ENCODE data around the gene PDYN.

GRCh38 chr20:2005359-2005758 is 11.5 kb upstream of the PDYN start:
- TF ChIP-seq CTCF (IDR thresholded peaks at IDR 0.05 in 2 of 3, conservative IDR thresholded peaks at IDR 0.05 in 1 of 3; ENCODE audit: insufficient read depth in 2 of 3, low read depth in 1 of 3, low read length in 3 of 3) (no peak), FOXK1 (CRISPR knock-in tag; IDR thresholded peaks at IDR 0.05; ENCODE audit: borderline replicate concordance) (no peak), ZBTB7A (IDR thresholded peaks at IDR 0.05; ENCODE audit: borderline replicate concordance, control insufficient read depth, low read depth, low read length) (no peak), E2F6 (IDR thresholded peaks at IDR 0.05; ENCODE audit: borderline replicate concordance in 1 of 2, extremely low read depth in 1 of 2, insufficient read depth in 1 of 2, insufficient read length in 1 of 2, low read depth in 1 of 2, low read length in 1 of 2, poor library complexity in 1 of 2, severe bottlenecking in 1 of 2) (no peak), CC2D1A (IDR thresholded peaks at IDR 0.05) (no peak), SPI1 (IDR thresholded peaks at IDR 0.05; ENCODE audit: borderline replicate concordance, low read depth, low read length) (no peak), NEUROD1 (IDR thresholded peaks at IDR 0.05; ENCODE audit: borderline replicate concordance, low read depth, low read length, partially characterized antibody) (no peak), RAD21 (CRISPR knock-in tag; conservative IDR thresholded peaks at IDR 0.05 in 1 of 2, IDR thresholded peaks at IDR 0.05 in 1 of 2) (no peak), SETDB1 (IDR thresholded peaks at IDR 0.05; ENCODE audit: low read length) (no peak), POLR2AphosphoS5 (IDR thresholded peaks at IDR 0.05; ENCODE audit: control insufficient read depth, insufficient read depth, low read depth, low read length) (no peak), ADNP (tag; IDR thresholded peaks at IDR 0.05) (no peak), EZH2 (IDR thresholded peaks at IDR 0.05; ENCODE audit: borderline replicate concordance, low read depth, low read length) (no peak), MYC (IDR thresholded peaks at IDR 0.05; ENCODE audit: low read depth, low read length) (no peak), MYC (CRISPR knock-in tag; IDR thresholded peaks at IDR 0.05; ENCODE audit: borderline replicate concordance, low read depth) (no peak)

Measured in K562 (cell line).